GM23248 (cell line): ENCODE measurements around the gene SLC4A4. TPM values are rescaled to one million over a fixed set of nuclear protein-coding genes. Genes with fewer than 3 reads are reported as not detected.
A peak's percentile ranks its signal among the peaks of the same experiment; 100 is the strongest.

Source experiments
- DNase-seq: peaks from one replicate; pipeline ENCODE4 v3.0.0-alpha.2; 2015
- H2AFZ ChIP-seq: fragments of 200-600 bp; sonication (generic); 2 replicates; pipeline ENCODE4 v1.6.1; 2016; ENCODE audit warnings: antibody characterized with exemption
- H3F3A ChIP-seq: fragments of 200-600 bp; sonication (generic); 2 replicates; pipeline ENCODE4 v1.6.1; 2016; ENCODE audit warnings: mild to moderate bottlenecking, antibody characterized with exemption, mixed run types; ENCODE audit not compliant: insufficient read depth
- H3K27ac ChIP-seq: fragments of 200-600 bp; sonication (generic); 2 replicates; pipeline ENCODE4 v1.5.1; 2016; ENCODE audit warnings: mild to moderate bottlenecking
- H3K27me3 ChIP-seq: fragments of 200-600 bp; sonication (generic); replicated peaks from 2 replicates; pipeline ENCODE4 v1.6.1; 2016; ENCODE audit warnings: mild to moderate bottlenecking; ENCODE audit not compliant: insufficient read depth
- H3K36me3 ChIP-seq: fragments of 200-600 bp; sonication (generic); 2 replicates; pipeline ENCODE4 v1.6.1; 2016; ENCODE audit warnings: low read depth, mild to moderate bottlenecking
- H3K4me1 ChIP-seq: fragments of 200-600 bp; sonication (generic); 2 replicates; pipeline ENCODE4 v1.6.1; 2016; ENCODE audit warnings: mild to moderate bottlenecking; ENCODE audit not compliant: insufficient read depth
- H3K4me2 ChIP-seq: fragments of 200-600 bp; sonication (generic); one replicate; pipeline ENCODE4 v1.6.1; 2016; ENCODE audit warnings: mild to moderate bottlenecking; ENCODE audit not compliant: unreplicated experiment
- H3K4me3 ChIP-seq: fragments of 200-600 bp; sonication (generic); 2 replicates; pipeline ENCODE4 v1.5.1; 2016; ENCODE audit warnings: mild to moderate bottlenecking
- H3K79me2 ChIP-seq: fragments of 200-600 bp; sonication (generic); 2 replicates; pipeline ENCODE4 v1.6.1; 2016; ENCODE audit warnings: mild to moderate bottlenecking; ENCODE audit not compliant: insufficient read depth
- H3K9ac ChIP-seq: fragments of 200-600 bp; sonication (generic); 2 replicates; pipeline ENCODE4 v1.6.1; 2016; ENCODE audit warnings: mild to moderate bottlenecking
- H3K9me2 ChIP-seq: fragments of 200-600 bp; sonication (generic); 2 replicates; pipeline ENCODE4 v1.6.1; 2016; ENCODE audit warnings: mixed run types, mild to moderate bottlenecking, moderate library complexity; ENCODE audit not compliant: insufficient read depth
- H3K9me3 ChIP-seq: fragments of 200-600 bp; sonication (generic); one replicate; pipeline ENCODE4 v1.6.1; 2017; ENCODE audit warnings: low read depth
- H4K20me1 ChIP-seq: fragments of 200-600 bp; sonication (generic); 2 replicates; pipeline ENCODE4 v1.6.0; 2016; ENCODE audit not compliant: insufficient read depth
- EZH2 ChIP-seq: fragments of 200-600 bp; sonication (generic); IDR thresholded peaks from 2 replicates; pipeline ENCODE4 v1.6.1; 2018; ENCODE audit warnings: antibody characterized with exemption, mild to moderate bottlenecking; ENCODE audit not compliant: insufficient read depth, poor library complexity, severe bottlenecking
- EZH2phosphoT487 ChIP-seq: fragments of 200-600 bp; sonication (generic); IDR thresholded peaks from 2 replicates; pipeline ENCODE4 v1.6.1; 2018; ENCODE audit warnings: antibody characterized with exemption, moderate library complexity, mild to moderate bottlenecking, low read depth; ENCODE audit not compliant: insufficient read depth
- WGBS, 2 experiments: methylation state at CpG; one replicate each; pipeline ENCODE4 v1.1.6; 2015 to 2017; ENCODE audit warnings: low lambda C conversion rate in 2 of 2, low coverage in 1 of 2; ENCODE audit errors: missing lambda C conversion rate in 2 of 2; 5-methylcytosine and 5-hydroxymethylcytosine counted together
- in situ Hi-C: fragments of 300-500 bp; cut with MboI; formaldehyde crosslinking; loops from 2 replicates; pipeline ENCODE4 v1.15.0; 2020
- polyA plus RNA-seq: library from polyadenylated mRNA; unstranded; fragments of >200 nt; fragmentation: Nextera tagmentation; extraction: Ambion mirVana; gene quantifications from 2 replicates; pipeline ENCODE4 v1.2.1, GENCODE V29; 2016
- total RNA-seq: library from RNA; depleted of rRNA; stranded (reverse); fragments of >200 nt; shearing (Covaris generic); gene quantifications from 2 replicates; pipeline ENCODE4 v1.2.3, GENCODE V29; 2014

The SLC4A4 gene
- total and polyA plus RNA-seq, 2 experiments from 2014 or later: 7.2 to 11.5 TPM

DNA sequence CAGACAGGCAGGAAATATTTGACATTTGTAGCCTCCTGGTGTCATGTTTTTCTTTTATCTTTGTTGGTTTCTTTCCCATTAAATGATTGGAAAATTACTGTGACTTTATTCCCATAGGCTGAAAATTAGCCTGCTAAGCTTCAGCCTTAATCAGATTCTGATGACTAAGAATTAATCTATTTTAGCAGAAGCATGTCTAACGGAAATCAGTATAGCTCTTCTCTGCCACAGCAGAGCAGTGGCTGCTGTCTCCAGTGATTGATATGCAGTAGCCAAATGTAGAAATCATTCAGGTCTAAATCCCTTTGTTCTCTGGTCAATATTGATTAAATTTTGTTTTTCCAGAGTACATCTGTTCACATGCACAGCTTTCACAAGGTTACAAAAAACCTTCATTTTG is 245.8 kb downstream of the SLC4A4 start:
- in situ Hi-C loops: no loop called here
- Histone ChIP-seq H3K4me2 (no peak overlapping the region), H3K9ac (no peak overlapping the region), H3K36me3 (no peaks in the 10 kb centered on the region), H3K9me3 (no peaks in the 10 kb centered on the region), H4K20me1 (no peaks in the 10 kb centered on the region), H3K27ac (no peak overlapping the region), H3K4me3 (no peak overlapping the region), H3F3A (no peaks in the 10 kb centered on the region), H3K9me2 (no peaks in the 10 kb centered on the region), H2AFZ (no peak overlapping the region), H3K27me3 (no peaks in the 10 kb centered on the region), H3K4me1 (0 out of 2 replicates have a peak, but pooled peaks cover 3% of the 10 kb centered on the region), H3K79me2 (no peaks in the 10 kb centered on the region)
- 0 to 10% methylated on average over 1 of the region's 1 CpG for WGBS, 2 experiments
- no peak for TF ChIP-seq EZH2phosphoT487
- no peak for TF ChIP-seq EZH2
- peak; percentile 9 for DNase-seq

DNA sequence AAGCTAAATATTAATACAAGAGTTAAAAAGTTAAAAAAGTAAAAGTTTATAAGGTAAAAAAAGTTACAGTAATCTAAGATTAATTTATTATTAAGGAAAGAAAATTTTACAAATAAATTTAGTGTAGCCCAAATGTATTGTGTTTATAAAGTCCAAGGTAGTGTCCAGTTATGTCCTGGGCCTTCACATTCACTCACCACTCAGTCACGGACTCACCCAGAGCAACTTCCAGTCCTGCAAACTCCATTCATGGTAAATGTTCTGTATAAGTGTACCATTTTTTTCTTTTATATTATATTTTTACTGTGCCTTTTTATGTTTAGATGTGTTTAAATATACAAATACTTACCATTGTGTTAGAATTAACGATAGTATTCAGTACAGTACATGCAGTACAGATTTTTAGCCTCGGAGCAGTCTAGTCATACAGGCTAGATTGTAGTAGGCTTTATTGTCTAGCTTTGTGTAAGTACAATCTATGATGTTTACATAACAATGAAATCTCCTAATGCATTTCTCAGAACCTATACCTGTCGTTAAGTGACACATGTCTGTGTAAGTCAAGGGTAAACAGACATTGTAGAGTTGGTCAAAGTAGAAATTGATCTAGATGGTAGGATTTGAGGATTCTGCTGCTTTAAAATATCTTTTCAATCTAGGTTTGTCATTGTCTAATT is 247.4 kb downstream of the SLC4A4 start:
- Histone ChIP-seq H3K9me2 (no peaks in the 10 kb centered on the region), H3K27ac (no peak overlapping the region), H3K9me3 (no peaks in the 10 kb centered on the region), H4K20me1 (no peaks in the 10 kb centered on the region), H3F3A (no peaks in the 10 kb centered on the region), H3K27me3 (no peaks in the 10 kb centered on the region), H3K36me3 (no peaks in the 10 kb centered on the region), H3K4me1 (0 out of 2 replicates have a peak, but pooled peaks cover 3% of the 10 kb centered on the region), H3K9ac (no peak overlapping the region), H2AFZ (no peak overlapping the region), H3K4me2 (no peak overlapping the region), H3K4me3 (no peak overlapping the region), H3K79me2 (no peaks in the 10 kb centered on the region)
- TF ChIP-seq EZH2 (no peak), EZH2phosphoT487 (no peak)
- WGBS, 2 experiments: 55% methylated on average over 4 of the region's 4 CpGs
- in situ Hi-C loops: no loop called here
- DNase-seq: no peak

DNA sequence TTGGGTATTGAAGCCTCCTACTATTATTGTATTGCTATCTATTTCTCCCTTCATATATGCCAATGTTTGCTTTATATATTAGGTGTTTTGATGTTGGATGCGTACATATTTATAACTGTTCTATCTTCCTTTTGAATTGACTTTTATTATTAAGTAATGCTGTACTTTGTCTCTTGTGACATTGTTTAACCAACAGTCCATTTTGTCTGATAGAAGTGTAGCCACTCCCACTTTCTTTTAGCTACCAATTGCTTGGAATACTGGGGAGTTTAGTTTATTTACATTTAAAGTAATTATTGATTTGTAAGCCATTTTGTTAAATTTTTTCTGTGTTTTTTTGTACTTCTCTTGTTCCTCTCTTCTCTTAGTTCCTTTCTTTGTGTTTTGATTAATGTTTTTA is 249.2 kb downstream of the SLC4A4 start:
- H3F3A ChIP-seq: no peaks in the 10 kb centered on the region
- no peaks in the 10 kb centered on the region for H3K9me3 ChIP-seq
- no peaks in the 10 kb centered on the region for H3K79me2 ChIP-seq
- 55 to 62% methylated on average over 1 of the region's 1 CpG for WGBS, 2 experiments
- H3K9ac ChIP-seq: no peak overlapping the region
- H3K4me1 ChIP-seq: 0 out of 2 replicates have a peak, but pooled peaks cover 3% of the 10 kb centered on the region
- no peak for TF ChIP-seq EZH2
- no peak for TF ChIP-seq EZH2phosphoT487
- in situ Hi-C loops: no loop called here
- no peak overlapping the region; the same call in 1 of the 2 replicates for H2AFZ ChIP-seq
- no peak for DNase-seq
- no peaks in the 10 kb centered on the region for H4K20me1 ChIP-seq
- H3K4me3 ChIP-seq: no peak overlapping the region
- H3K27ac ChIP-seq: no peak overlapping the region
- no peak overlapping the region for H3K4me2 ChIP-seq
- no peaks in the 10 kb centered on the region for H3K27me3 ChIP-seq
- H3K9me2 ChIP-seq: no peaks in the 10 kb centered on the region
- no peaks in the 10 kb centered on the region for H3K36me3 ChIP-seq

DNA sequence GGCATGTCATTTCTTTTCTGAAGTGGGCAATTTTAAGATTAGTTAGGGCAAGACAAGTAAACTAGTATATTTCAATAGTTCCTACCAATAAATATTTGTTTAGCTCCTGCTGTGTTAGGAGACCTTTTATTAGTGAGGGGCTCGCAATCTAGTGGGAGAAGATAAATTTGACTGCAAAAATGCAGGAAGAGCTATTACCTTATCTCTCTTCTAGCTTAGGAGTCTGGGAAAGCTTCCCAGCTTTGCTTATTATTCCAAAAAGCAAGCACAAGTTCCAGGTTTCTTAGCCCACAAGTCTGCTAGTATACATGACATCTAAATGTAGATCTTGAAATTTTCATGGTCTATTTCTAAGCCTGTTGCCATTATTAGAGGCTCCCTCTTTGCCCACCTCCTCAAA is 254.0 kb downstream of the SLC4A4 start:
- Histone ChIP-seq H3K9me2 (no peaks in the 10 kb centered on the region), H3K27me3 (no peaks in the 10 kb centered on the region), H3K4me2 (no peak overlapping the region), H3K36me3 (no peaks in the 10 kb centered on the region), H3K9ac (no peak overlapping the region), H3K27ac (no peak overlapping the region), H3K9me3 (no peaks in the 10 kb centered on the region), H3F3A (no peaks in the 10 kb centered on the region), H3K4me1 (no peaks in the 10 kb centered on the region), H2AFZ (no peak overlapping the region), H3K79me2 (no peaks in the 10 kb centered on the region), H3K4me3 (no peak overlapping the region), H4K20me1 (no peaks in the 10 kb centered on the region)
- in situ Hi-C loops: no loop called here
- TF ChIP-seq EZH2phosphoT487 (no peak), EZH2 (no peak)
- DNase-seq: no peak
- 35 to 52% methylated on average over 1 of the region's 1 CpG for WGBS, 2 experiments
